GM18858 (cell line): ENCODE measurements around the gene TTI1.
"Not testable (repeated sequence)": the region's sequence is repeated elsewhere in the genome, so short reads cannot be mapped to it uniquely, and the experiment has no call there.

Source experiments
- ATAC-seq: cut with Tn5 transposase; IDR thresholded peaks from one replicate; pipeline ENCODE4 v1.9.1; 2021; ENCODE audit not compliant: unreplicated experiment

The TTI1 gene

DNA sequence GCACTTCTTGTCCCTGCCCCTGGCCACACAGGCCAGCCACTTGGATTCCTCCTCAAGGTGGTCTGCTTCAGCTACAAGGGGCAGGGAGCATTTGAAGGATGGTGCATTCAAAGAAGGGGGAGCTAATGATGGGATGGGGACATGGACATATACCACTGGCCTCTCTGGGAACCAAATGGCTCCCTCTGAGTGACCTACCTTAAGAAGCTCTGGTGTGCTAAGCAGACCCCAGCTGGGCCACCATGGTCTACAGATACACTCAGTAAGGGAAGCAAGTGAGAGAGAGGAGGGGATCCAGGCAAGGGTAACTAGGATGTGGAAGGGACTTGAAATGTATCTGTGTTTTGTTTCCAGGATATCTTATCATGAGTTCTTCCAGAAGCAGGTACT lies 62.4 kb downstream of the TTI1 start:
- no peak for ATAC-seq

DNA sequence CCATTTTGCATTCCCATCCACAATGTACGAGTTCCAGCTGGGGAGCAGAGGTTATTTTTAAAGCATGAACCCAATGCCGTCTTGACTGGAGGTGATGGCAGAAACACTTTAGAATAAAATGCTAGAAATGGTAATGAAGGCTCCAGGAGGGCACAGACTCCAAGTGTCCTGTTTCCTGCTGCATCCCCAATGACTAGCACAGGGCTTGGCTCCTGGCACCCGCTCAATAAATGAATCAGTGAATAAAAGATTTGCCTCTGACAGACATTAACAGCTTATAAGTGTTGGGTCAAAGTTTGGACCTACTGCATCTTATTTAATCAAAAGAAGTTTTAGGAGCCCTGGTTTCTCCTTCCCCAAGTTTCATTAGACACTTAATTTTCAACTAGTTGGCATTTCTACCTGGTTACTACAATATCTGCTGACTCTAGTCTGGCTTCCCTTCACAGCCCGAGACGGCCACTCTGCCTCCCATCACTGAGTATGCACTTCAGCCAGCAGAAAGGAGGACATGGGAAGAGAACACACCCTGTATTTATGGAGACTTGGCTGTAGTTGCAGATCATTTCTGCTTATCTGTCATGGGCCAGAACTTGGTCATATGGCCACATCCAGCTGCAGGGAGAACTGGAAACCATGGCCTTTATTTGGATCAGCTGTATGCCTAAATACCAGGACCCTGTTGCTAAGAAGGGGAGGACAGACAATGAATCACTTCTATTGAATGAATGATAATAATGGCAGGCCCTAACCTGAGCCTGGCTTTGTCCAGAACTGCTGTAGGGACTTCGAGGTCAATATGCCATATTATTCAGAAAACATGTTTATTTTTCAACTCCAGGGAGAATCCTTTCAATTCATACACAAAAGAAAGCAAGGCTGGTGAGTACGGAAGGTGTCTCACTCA lies 63.1 kb downstream of the TTI1 start:
- ATAC-seq, result no peak

- ATAC-seq, result no peak
These were observed 64.3 kb downstream of the TTI1 start for GRCh38 chr20:37968841-37969401.

DNA sequence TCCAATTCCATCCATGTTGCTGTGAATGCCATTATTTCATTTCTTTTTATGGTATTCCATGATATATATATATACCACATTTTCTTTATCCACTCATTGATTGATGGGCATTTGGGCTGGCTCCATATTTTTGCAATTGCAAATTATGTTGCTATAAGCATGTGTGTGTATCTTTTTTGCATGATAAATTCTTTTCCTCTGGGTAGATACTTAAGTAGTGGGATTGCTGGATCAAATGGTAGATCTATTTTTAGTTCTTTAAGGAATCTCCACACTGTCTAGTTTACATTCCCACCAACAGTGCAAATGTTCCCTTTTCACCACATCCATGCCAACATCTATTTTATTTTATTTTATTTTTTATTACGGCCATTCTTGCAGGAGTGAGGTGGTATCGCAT lies 69.8 kb downstream of the TTI1 start:
- not testable (repeated sequence) for ATAC-seq

DNA sequence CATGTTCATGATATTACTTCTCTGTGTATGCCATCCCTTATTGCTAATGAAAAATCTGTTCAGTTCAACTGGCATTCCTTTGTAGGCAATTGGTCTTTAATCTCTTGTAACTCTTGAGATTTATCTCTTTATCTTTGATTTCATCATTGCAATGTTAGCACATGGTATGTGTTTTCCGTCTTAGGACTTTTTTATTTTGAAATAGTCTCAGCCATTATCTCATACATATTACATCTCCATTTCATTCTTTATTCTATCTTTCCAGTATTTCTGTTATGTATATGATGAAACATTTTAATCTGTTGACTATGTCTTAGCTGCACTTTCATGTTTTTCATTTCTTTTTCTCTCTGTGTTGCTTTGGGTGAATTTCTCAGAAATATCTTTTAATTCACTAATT lies 72.2 kb downstream of the TTI1 start:
- no peak for ATAC-seq

DNA sequence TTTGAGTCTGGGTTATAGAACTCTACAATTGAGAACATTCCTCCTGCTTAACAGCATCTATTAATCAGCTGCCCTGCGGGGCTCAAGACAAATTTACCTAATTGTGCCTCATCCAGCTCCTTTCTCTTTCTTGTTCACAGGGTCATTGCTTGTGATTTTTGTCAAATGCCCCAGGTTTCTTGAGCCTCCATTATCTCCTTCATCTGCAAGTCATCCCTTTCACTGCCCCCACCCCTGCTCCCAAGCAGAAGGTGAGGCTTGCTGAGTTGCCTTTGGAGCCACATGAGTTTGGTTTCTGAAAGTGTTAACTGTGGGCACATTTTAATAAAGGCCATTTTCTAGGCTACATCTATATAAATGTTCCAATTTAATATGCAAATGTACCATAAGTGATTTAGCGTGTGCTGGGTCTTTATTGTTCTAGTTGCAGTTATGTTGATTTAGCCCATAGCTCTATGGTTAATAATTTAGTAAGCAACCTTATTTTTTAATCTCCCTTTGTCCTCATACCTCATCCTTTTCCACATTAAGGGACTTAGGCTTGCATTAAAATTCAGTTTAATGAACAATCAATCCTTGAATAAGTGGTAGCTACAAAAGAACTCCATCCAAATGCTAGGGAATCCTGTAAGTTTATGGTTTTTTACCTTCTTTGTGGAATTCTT lies 74.3 kb downstream of the TTI1 start:
- no peak for ATAC-seq

DNA sequence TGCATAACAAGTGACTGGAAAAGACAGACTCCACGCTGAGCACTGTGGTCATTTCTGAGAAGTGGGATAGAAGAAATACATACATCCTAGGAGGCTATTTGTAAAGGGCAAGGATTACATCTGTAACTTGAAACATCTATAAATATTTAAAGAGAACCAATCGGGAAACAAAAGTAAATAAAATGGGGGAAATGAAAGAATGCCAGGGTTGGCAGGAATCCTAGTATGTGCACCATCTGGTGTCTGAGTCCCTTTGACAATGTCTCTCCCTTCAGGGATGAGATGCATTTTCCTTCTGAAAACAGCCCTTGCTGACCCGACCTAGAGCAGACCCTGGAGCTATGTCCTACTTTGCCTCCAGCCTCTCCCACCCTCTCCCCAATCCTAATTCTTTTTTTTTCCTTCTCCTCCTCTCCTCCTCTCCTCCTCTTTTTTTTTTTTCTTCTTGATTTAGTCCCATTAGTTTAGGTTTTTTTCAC lies 77.1 kb downstream of the TTI1 start:
- no peak for ATAC-seq

GRCh38 chr20:37955511-37955910 lies 77.7 kb downstream of the TTI1 start:
- ATAC-seq, result no peak

- no peak for ATAC-seq
These were observed 78.6 kb downstream of the TTI1 start for GRCh38 chr20:37954626-37955025.

DNA sequence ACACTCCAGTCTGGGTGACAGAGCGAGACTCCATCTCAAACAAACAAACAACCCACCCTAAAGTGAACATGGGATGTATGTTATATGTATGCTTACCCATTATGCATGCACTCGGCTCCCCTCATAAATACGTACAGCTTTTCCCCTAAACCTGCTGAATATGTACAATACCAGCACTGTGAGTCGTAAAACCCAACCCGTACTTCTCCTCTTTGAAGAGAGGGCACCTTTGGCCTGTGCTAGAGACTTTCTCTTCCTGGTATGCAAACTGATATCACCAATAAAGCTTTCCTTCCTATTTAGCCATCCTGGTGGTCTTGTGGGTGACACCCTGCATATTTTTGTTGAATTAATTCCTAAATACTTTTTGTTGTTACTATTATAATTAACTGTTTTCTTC lies 79.1 kb downstream of the TTI1 start:
- ATAC-seq, result no peak

DNA sequence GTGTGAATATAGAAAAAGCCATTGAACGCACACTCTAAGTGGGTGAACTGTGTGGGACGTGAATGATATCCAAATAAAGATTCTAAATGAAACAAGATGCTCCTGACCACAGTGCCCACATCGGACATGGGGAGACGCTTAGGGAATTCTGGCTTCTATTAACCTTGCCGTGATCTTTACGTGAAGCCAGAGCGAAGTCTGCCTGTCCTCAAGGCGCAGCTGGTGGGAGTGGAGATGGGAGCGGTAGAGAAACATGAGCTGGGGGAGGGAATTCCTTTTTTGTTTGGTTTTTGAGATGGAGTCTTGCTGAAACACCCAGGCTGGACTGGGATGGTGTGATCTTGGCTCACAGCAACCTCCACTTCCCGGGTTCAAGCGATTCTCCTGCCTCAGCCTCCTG lies 84.3 kb downstream of the TTI1 start:
- ATAC-seq, result no peak

DNA sequence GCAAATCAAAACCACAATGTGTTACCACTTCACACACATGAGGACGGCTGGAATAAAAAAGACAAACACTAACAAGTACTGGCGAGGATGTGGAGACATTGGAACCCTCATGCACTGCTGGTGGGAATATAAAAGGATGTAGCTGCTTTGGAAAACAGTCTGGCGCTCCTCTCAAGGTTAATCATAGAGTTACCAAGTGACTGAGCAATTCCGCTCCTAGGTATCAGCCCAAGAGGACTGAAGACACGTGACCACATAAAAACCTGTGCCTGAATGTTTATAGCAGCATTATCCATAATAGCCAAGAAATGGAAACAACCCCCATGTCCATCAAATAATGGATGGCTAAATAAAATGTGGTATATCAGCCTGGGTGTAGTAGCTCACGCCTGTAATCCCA lies 85.3 kb downstream of the TTI1 start:
- ATAC-seq, result no peak

DNA sequence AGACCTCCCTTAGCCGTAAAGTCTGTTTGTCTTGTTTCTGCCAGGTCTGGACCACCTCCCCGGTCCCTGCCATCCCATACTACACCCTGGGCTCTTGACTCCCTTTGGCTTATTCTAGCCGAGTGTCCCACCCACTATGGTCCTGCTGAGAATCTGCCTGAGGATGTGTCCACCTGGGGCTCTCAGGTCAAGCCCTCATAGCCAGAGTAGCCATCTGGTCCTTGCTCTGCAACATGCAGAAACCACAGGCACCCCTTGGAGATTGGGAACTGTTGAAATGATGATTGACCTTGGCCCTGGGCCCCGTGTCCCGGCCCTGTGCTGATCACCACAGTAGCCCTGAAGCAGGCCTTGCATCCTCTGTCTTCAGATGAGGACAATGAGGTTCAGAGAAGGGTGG lies 86.3 kb downstream of the TTI1 start:
- ATAC-seq, result no peak

GRCh38 chr20:37945091-37945547 lies 88.1 kb downstream of the TTI1 start:
- ATAC-seq, result no peak

- ATAC-seq, result no peak
These were observed 88.7 kb downstream of the TTI1 start for GRCh38 chr20:37944456-37944981.

DNA sequence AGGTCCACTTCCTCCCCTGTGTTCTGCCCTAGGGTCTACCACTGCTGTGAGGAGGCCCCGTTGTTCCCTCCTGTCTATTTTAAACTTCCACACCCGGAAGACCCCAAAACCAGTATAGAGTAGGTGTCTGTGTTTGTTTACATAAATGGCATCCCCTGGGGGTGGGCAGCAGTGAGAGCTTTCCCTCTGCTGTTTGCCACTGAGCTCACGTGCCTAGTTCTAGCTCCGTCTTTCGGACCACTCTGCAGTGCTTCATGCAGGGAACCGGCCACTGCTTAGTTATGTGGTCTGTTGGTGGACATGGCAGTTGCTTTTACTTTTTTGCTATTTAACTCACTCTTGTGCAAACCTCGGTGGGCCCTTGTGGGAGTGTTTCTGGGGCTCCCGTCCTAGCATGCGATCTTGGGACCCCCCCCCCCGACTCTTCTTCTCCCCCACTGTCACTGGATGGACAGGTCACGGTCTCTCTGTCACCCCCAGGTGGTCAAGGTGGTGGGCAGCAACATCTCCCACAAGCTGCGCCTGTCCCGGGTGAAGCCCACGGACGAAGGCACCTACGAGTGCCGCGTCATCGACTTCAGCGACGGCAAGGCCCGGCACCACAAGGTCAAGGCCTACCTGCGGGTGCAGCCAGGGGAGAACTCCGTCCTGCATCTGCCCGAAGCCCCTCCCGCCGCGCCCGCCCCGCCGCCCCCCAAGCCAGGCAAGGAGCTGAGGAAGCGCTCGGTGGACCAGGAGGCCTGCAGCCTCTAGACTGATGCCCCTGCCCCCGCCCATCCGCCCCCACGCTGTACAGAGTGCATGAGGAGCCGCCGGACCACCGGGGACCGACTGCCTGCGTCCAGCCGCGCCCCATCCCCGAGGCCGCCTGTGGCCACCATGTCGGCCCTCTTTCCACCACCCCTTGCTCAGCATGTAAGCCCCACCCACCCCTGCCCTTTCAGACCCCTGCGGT lies 89.5 kb downstream of the TTI1 start:
- no peak for ATAC-seq

- ATAC-seq, result no peak
These were observed 90.2 kb downstream of the TTI1 start for GRCh38 chr20:37943033-37943432.

GRCh38 chr20:37941992-37942391 lies 91.3 kb downstream of the TTI1 start:
- ATAC-seq, result no peak

GRCh38 chr20:37941332-37941731 lies 91.9 kb downstream of the TTI1 start:
- no peak for ATAC-seq

DNA sequence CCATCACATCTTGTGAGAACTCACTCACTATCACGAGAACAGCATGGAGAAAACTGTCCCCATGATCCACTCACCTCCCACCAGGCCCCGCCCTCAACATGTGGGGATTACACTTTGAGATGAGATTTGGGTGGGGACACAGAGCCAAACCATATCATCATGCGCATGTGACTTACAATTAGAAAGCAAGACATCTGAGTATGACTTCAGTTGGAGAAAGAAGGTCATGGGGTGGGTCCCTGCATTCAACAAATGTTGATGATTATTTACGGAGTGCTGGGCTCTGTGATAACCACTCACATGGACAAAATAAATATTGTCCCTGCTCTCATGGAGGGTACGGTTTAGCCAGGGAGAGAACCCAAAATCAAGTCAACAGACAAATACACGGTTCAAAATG lies 92.4 kb downstream of the TTI1 start:
- no peak for ATAC-seq
